Fibroblast of the aortic adventitia (primary cell): ENCODE results near the gene ARHGAP21. TPM values are rescaled to one million over a fixed set of nuclear protein-coding genes. Genes with fewer than 3 reads are reported as not detected.
"Not testable (repeated sequence)": the region's sequence is repeated elsewhere in the genome, so short reads cannot be mapped to it uniquely, and the experiment has no call there.

Experiments used
- DNase-seq: peaks from one replicate; pipeline ENCODE4 v3.0.0-alpha.2; 2010; ENCODE audit warnings: low read depth
- H3K4me3 ChIP-seq: 2 replicates; pipeline ENCODE4 v1.5.1; 2011; ENCODE audit warnings: low read depth, mild to moderate bottlenecking, control low read depth, low read length, moderate library complexity
- total RNA-seq: library from RNA; depleted of rRNA; stranded (reverse); fragments of >200 nt; gene quantifications from 2 replicates; pipeline ENCODE4 v1.2.3, GENCODE V29; 2012; ENCODE audit warnings: low replicate concordance
- TF ChIP-seq, protein P1 (sequence below): IDR thresholded peaks from 2 replicates; pipeline ENCODE4 v1.5.1; 2011; ENCODE audit warnings: mild to moderate bottlenecking, low read length, control low read depth, inconsistent platforms; ENCODE audit not compliant: insufficient read depth

The ARHGAP21 gene
- total RNA-seq, result 113 and 252 TPM in 2 replicates

DNA sequence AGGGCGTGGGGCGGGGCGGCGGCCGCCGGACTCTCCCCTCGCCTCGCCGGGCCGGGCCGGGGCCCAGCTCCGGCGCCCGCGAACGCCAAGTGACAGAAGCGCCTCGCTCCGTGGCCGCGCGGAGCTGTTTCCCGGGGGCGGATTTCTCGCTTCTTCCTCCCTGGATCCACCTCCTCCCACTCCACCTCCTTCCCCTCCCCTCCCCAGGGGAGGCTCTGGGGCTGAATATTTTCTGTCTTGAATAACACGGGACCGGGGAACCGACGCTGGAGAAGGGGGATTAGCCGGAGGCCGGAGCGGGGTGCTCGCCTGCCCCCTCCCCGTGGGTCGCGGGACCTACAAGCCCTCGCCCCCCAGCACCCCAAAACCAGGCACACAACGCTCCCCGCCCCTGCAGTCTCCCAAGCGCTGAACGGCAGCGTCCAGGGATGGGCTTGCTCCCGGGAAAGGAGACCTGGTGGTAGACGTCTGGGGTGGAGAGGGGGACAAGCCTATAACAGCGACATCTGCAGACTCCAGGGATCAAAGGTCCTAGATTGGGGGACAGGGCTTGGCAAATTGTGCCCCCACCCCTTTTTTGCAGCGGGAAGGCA lies at the start of gene ARHGAP21:
Gene ARHGAP21, minus strand, starts transcription at position 100 of the 593 bp plus-strand sequence. CDS start 1,988 bp downstream, outside the sequence.
- TF ChIP-seq, protein P1, sequence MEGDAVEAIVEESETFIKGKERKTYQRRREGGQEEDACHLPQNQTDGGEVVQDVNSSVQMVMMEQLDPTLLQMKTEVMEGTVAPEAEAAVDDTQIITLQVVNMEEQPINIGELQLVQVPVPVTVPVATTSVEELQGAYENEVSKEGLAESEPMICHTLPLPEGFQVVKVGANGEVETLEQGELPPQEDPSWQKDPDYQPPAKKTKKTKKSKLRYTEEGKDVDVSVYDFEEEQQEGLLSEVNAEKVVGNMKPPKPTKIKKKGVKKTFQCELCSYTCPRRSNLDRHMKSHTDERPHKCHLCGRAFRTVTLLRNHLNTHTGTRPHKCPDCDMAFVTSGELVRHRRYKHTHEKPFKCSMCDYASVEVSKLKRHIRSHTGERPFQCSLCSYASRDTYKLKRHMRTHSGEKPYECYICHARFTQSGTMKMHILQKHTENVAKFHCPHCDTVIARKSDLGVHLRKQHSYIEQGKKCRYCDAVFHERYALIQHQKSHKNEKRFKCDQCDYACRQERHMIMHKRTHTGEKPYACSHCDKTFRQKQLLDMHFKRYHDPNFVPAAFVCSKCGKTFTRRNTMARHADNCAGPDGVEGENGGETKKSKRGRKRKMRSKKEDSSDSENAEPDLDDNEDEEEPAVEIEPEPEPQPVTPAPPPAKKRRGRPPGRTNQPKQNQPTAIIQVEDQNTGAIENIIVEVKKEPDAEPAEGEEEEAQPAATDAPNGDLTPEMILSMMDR, result no peak
- H3K4me3 ChIP-seq, result peak within 1 kb of the TSS; percentile 91
- peak; percentile 80 for DNase-seq

DNA sequence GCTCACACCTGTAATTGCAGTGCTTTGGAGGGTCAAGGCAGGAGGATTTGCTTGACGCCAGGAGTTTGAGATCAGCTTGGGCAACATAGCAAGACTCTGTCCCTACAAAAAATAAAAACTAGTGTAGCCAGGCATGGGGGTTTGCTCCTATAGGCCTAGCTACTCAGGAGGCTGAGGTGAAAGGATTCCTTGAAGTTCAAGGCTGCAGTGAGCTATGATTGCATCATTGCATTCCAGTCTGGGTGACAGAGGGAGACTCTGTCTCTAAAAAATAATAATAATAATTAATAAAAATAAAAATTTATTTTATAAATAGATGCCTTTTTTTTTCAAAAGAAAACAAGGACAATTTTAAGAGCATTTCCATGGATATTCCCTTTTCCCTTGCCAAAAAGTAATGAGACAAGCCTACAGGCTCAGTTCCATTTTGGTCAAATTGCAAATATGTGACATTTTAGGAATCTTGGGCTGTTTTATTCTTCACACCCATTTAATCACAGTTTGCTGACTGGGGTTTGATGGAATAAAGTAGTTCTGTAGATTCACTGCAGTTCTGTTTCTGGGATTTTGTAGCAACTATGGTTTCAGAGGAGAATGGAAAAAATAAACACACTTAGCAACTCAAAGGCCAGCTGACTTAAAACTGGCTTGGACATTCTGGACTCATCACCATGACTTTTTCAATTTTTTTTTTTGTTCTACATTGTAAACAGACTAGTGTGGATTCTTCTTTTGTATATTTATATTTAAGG lies 48.4 kb upstream of the ARHGAP21 start:
- peak; percentile 59 for DNase-seq
- TF ChIP-seq, protein P1, result no peak
- no peak overlapping the region for H3K4me3 ChIP-seq

DNA sequence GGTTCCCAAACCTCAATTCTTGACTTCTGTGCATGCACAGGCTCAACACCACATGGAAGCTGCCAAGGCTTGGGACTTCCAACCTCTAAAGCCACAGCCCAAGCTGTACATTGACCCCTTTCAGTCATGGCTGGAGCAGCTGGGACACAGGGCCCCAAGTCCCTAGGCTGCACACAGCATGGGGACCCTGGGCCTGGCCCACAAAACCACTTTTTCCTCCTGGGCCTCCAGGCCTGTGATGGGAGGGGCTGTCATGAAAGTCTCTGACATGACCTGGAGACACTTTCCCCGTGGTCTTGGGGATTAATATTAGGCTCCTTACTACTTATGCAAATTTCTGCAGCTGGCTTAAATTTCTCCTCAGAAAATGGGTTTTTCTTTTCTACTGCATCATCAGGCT lies 41.3 kb upstream of the ARHGAP21 start:
- DNase-seq, H3K4me3 ChIP-seq: not testable (repeated sequence)

DNA sequence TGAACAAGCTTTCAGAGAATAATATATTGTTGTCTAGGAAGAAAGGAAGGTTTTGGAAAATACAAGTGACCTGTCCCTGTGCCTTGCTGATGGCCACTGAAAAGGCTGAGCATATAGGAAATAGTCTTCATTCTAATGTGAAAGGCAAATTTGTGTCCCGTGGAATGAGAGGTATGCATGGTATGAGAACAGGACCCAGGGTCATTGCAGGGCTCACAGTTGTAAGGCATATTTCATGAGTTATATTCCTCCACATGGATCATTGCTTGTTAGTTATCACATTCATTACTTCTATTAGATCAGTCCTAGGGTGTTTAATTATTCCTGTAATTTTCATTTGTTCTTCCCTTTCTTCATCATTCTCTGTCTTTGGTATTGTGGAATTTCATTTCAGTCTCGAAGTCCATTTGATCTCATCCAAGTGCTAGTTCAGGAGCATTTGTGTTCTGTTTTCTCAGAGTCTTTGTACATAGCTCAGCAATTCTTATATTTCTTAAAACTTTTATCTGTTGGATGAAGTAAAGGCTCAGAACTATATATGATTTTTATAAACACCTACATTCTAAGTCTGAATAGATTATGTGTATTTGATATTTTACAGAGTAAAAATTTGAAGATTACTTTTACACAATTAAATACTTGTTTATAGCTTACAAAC lies 39.4 kb upstream of the ARHGAP21 start:
- DNase-seq, result peak; percentile 61
- H3K4me3 ChIP-seq, result no peak overlapping the region
- TF ChIP-seq, protein P1, result no peak

DNA sequence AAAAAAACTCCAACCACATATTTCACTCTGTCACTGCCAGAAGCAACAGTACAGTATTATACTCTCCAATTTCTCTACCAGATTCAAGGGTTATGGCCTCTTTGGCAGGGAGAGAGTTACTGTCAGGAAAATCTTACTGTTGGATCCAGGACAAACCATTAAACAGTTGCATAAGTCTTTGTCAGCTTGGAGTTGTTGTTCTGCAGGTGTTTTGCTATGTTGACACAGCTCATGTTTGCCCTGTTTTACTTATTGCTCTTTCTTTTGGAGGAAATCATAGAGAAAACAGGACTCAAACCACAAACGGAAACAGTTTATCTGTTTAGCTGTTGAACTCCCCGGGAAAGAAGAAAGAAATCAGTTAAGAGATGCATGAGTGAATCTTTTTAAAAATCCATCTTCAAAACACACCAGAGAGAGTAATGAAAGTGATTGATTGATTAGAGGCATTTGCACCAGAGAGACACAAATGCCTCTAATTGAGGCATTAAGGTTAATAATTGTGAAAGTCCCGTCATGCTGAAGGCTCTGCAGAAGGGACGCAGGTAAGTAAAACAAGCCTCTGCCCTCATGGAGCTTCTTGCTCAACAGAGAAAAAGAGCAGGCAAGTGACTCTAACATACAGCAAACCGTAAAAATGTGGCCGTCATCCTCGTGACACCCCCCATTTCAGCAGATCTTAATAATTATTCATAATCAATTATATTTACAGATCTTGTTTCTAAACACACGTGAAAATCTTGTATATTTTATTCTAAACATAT lies 38.7 kb upstream of the ARHGAP21 start:
- DNase-seq, result peak; percentile 63
- no peak overlapping the region for H3K4me3 ChIP-seq
- TF ChIP-seq, protein P1, result no peak

DNA sequence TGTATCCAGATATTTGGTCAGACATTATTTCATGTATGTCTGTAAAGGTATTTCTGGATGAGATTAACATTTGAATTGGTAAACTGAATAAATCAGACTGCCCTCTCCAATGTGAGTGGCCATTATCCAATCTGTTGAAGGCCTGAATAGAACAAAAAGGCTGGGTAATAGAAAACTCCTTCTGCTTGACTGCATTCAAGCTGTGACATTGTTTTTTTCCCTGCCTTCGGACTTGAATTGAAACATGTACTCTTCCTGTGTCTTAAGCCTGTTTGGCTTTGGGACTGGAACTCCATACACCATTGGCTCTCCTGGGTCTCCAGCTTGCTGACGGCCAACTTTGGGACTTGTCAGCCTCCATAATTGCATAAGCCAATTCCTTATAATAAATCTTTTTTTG lies 36.0 kb upstream of the ARHGAP21 start:
- no peak overlapping the region for H3K4me3 ChIP-seq
- TF ChIP-seq, protein P1, result no peak
- no peak for DNase-seq

DNA sequence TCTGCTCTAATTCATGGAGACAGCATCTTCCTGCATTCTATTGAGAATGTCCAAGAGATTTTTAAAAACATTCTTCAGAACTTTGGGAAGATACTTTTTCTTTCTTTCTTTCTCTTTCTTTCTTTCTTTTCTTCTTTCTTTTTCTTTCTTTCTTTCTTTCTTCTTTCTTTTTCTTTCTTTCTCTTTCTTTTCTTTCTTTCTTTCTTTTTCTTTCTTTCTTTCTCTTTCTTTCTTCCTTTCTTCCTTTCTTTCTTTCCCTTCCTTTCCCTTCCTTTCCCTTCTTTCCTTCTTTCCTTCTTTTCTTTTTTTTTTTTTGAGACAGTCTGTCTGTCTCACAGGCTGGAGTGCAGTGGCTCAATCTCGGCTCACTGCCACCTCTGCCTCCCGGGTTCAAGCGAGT lies 34.6 kb upstream of the ARHGAP21 start:
- DNase-seq, H3K4me3 ChIP-seq: not testable (repeated sequence)
